GM12878 (cell line): ENCODE data around the gene MTMR6. TPM values are rescaled to one million over a fixed set of nuclear protein-coding genes. Genes with fewer than 3 reads are reported as not detected.

Experiments used
- ATAC-seq: fragments of 200-7000 bp; cut with Tn5 transposase; 3 replicates; pipeline ENCODE4 v1.9.1; 2020; ENCODE audit warnings: mild to moderate bottlenecking, moderate library complexity
- BruUV-seq: library from RNA; stranded (reverse); fragments of 400-500 nt; replicated peaks from 2 replicates; lab custom pipeline; 2021; lab: Mats Ljungman, UMichigan
- CTCF ChIA-PET: fragments of 300-600 bp; sonication (Branson Sonifier 250); formaldehyde crosslinking; extraction: SDS; loops from one replicate; lab custom pipeline; 2021; ENCODE audit warnings: inconsistent platforms; lab: Yijun Ruan, JAX
- POLR2A ChIA-PET: fragments of 350-600 bp; formaldehyde crosslinking; extraction: SDS; loops from one replicate; lab custom pipeline; 2021; ENCODE audit warnings: inconsistent platforms; lab: Charles Lee
- RAD21 ChIA-PET: fragments of 300-600 bp; sonication (Branson Sonifier 250); formaldehyde crosslinking; loops from one replicate; lab custom pipeline; 2023; ENCODE audit warnings: antibody characterized with exemption; ENCODE audit not compliant: unreplicated experiment; lab: Charles Lee
- SMC1A ChIA-PET: fragments of 300-600 bp; sonication (Branson Sonifier 250); formaldehyde crosslinking; loops from one replicate; lab custom pipeline; 2023; ENCODE audit not compliant: unreplicated experiment, uncharacterized antibody; lab: Charles Lee
- DNase-seq: peaks from one replicate; pipeline ENCODE4 v3.0.0-alpha.2; 2011; ENCODE audit warnings: low read depth, low spot score
- FAIRE-seq: peaks from 3 replicates; lab custom pipeline; 2011; peaks lifted over from hg19 to GRCh38; lab: Jason Lieb, UNC
- H2AFZ ChIP-seq: 2 replicates; pipeline ENCODE4 v1.6.0; 2011; ENCODE audit warnings: low read depth, low read length, control low read depth; ENCODE audit not compliant: control insufficient read depth
- H3K27ac ChIP-seq: 2 replicates; pipeline ENCODE4 v1.5.1; 2011; ENCODE audit warnings: control low read depth; ENCODE audit not compliant: control insufficient read depth, insufficient read depth
- H3K27me3 ChIP-seq, 2 experiments: replicated peaks in 1 of 2; 2 replicates each; pipeline versions ENCODE4 v1.6.0 to v1.6.1; 2011; ENCODE audit warnings: low read length in 1 of 2; ENCODE audit not compliant: control insufficient read depth in 2 of 2, insufficient read depth in 2 of 2
- H3K36me3 ChIP-seq, 2 experiments: 2 replicates each; pipeline ENCODE4 v1.5.1; 2011; ENCODE audit warnings: low read length in 1 of 2; ENCODE audit not compliant: control insufficient read depth in 2 of 2, insufficient read depth in 2 of 2
- H3K4me1 ChIP-seq: 2 replicates; pipeline ENCODE4 v1.6.1; 2011; ENCODE audit warnings: mild to moderate bottlenecking, low read length, moderate library complexity, mixed read lengths; ENCODE audit not compliant: control insufficient read depth, insufficient read depth
- H3K4me2 ChIP-seq: 2 replicates; pipeline ENCODE4 v1.6.0; 2011; ENCODE audit warnings: control low read depth; ENCODE audit not compliant: control insufficient read depth, insufficient read depth
- H3K4me3 ChIP-seq: fragments of 200-600 bp; sonication (generic); 2 replicates; pipeline ENCODE4 v1.5.1; 2016
- H3K79me2 ChIP-seq: 2 replicates; pipeline ENCODE4 v1.6.0; 2011; ENCODE audit warnings: low read length; ENCODE audit not compliant: control insufficient read depth, insufficient read depth
- H3K9ac ChIP-seq: 2 replicates; pipeline ENCODE4 v1.8.0; 2011; ENCODE audit warnings: low read length, control low read depth, mixed read lengths; ENCODE audit not compliant: control insufficient read depth, insufficient read depth
- H3K9me3 ChIP-seq: replicated peaks from 3 replicates; pipeline ENCODE4 v1.5.1; 2011; ENCODE audit warnings: mild to moderate bottlenecking, low read length; ENCODE audit not compliant: control insufficient read depth, insufficient read depth
- H4K20me1 ChIP-seq: 2 replicates; pipeline ENCODE4 v1.6.0; 2011; ENCODE audit not compliant: control insufficient read depth, insufficient read depth
- ESRRA ChIP-seq: IDR thresholded peaks from 2 replicates; pipeline ENCODE4 v1.6.1; 2012; ENCODE audit warnings: mild to moderate bottlenecking, low read length, improper control_type of control experiment
- EZH2 ChIP-seq: IDR thresholded peaks from 2 replicates; pipeline ENCODE4 v1.6.1; 2012; ENCODE audit warnings: low read depth, mild to moderate bottlenecking, control low read depth, inconsistent platforms, low read length, borderline replicate concordance; ENCODE audit not compliant: control insufficient read depth
- FOXK2 ChIP-seq: fragments of 450-650 bp; IDR thresholded peaks from 2 replicates; pipeline ENCODE4 v1.6.1; 2017; ENCODE audit warnings: mild to moderate bottlenecking, moderate library complexity
- HCFC1 ChIP-seq: fragments of 150-350 bp; IDR thresholded peaks from 2 replicates; pipeline ENCODE4 v1.6.1; 2014; ENCODE audit warnings: low read length
- KDM1A ChIP-seq: fragments of 200-600 bp; sonication (generic); IDR thresholded peaks from 2 replicates; pipeline ENCODE4 v1.6.1; 2016; ENCODE audit warnings: borderline replicate concordance
- MTA2 ChIP-seq: fragments of 450-650 bp; IDR thresholded peaks from 2 replicates; pipeline ENCODE4 v1.6.1; 2016; ENCODE audit warnings: low read depth, mild to moderate bottlenecking, moderate library complexity
- MXI1 ChIP-seq: fragments of 150-350 bp; IDR thresholded peaks from 2 replicates; pipeline ENCODE4 v1.6.1; 2011; ENCODE audit warnings: low read depth, mild to moderate bottlenecking, inconsistent platforms, low read length, improper control_type of control experiment
- SMAD1 ChIP-seq: fragments of 450-650 bp; IDR thresholded peaks from 2 replicates; pipeline ENCODE4 v1.6.1; 2018; ENCODE audit warnings: mild to moderate bottlenecking, low read depth; ENCODE audit not compliant: partially characterized antibody
- TBL1XR1 ChIP-seq: IDR thresholded peaks from 2 replicates; pipeline ENCODE4 v1.6.1; 2012; ENCODE audit warnings: low read depth, low read length, improper control_type of control experiment
- ZSCAN29 ChIP-seq: fragments of 450-650 bp; IDR thresholded peaks from 2 replicates; pipeline ENCODE4 v1.6.1; 2017; ENCODE audit warnings: mild to moderate bottlenecking, moderate library complexity
- WGBS: methylation state at CpG from one replicate; pipeline ENCODE4 v1.1.6; 2016; ENCODE audit warnings: low lambda C conversion rate; ENCODE audit not compliant: insufficient replicate concordance, insufficient coverage; ENCODE audit errors: missing lambda C conversion rate; 5-methylcytosine and 5-hydroxymethylcytosine counted together
- in situ Hi-C: fragments of 300-500 bp; cut with MboI; formaldehyde crosslinking; loops from 9 replicates; pipeline ENCODE4 v1.14.3; 2018; ENCODE audit warnings: mixed read lengths
- intact Hi-C: fragments of 100-400 bp; cut with micrococcal nuclease; formaldehyde crosslinking; loops from one replicate; pipeline ENCODE4 v1.14.2; 2022; ENCODE audit not compliant: unreplicated experiment
- polyA plus RNA-seq, 11 experiments: library from polyadenylated mRNA; depleted of rRNA in 4 of 11; unstranded in 6 of 11; stranded (reverse) in 5 of 11; fragments of >200 nt; fragmentation: Nextera tagmentation in 4 of 11; fragmentation: Illumina TruSeq in 1 of 11; extraction: Ambion mirVana in 4 of 11; extraction: Trizol in 1 of 11; gene quantifications; 1 replicate in 1 of 11; 2 replicates in 10 of 11; pipeline versions ENCODE4 v1.2.1 to v1.2.3, GENCODE V29; 2011 to 2016; ENCODE audit warnings: inconsistent platforms in 2 of 11, missing spikeins in 2 of 11, low read depth in 1 of 11
- total RNA-seq, 4 experiments: library from RNA; depleted of rRNA in 3 of 4; stranded (reverse); fragments of >200 nt in 3 of 4; fragmentation: Illumina TruSeq in 1 of 4; extraction: Trizol in 1 of 4; gene quantifications; 2 replicates each; pipeline versions ENCODE4 v1.2.1 to v1.2.3, GENCODE V29; 2013 to 2021
- TF ChIP-seq, protein P1 (sequence below): fragments of 450-650 bp; IDR thresholded peaks from 2 replicates; pipeline ENCODE4 v1.6.1; 2017; ENCODE audit warnings: mild to moderate bottlenecking, low read depth, inconsistent platforms; ENCODE audit not compliant: poor library complexity, severe bottlenecking
- TF ChIP-seq, protein P2 (sequence below): IDR thresholded peaks from 2 replicates; pipeline ENCODE4 v1.6.1; 2012; ENCODE audit warnings: low read depth, low read length, improper control_type of control experiment
- TF ChIP-seq, protein P3 (sequence below): fragments of 450-650 bp; conservative IDR thresholded peaks from 2 replicates; pipeline ENCODE4 v1.6.1; 2017; ENCODE audit warnings: mild to moderate bottlenecking, moderate library complexity
- TF ChIP-seq, protein P4 (sequence below): fragments of 150-350 bp; IDR thresholded peaks from 2 replicates; pipeline ENCODE4 v1.6.1; 2016; ENCODE audit warnings: low read depth, low read length

Gene MTMR6
- total and polyA plus RNA-seq, 10 of the 15 experiments (the other 5 are each of a cell fraction or from before 2014, with no cell fraction given) = 9.8 to 24.2 (median 16.0) TPM

GRCh38 chr13:25242956-25243355 is 44.3 kb downstream of the MTMR6 start (continued):
- no peak for TF ChIP-seq MXI1
- no peak for TF ChIP-seq EZH2
- no peak for TF ChIP-seq ZSCAN29
- TF ChIP-seq HCFC1 = no peak

DNA sequence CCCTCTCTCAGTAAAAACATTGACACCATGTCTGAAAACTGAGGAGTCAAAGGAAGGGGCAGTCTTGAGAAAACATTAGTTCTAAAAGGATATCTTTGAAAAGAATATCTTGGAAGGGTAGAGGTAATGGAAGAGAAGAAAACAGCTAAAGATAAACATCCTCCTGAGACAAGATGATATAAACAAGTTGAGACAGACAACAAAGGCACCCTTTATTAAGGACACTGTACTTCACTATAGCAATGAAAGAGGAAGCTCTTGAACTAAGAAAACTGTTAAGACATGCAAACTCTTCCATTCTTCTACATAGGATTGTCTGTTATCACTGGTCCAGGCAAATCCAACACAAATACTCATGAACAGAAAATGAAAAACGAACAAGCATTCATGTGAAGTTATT is 46.3 kb downstream of the MTMR6 start:
- intact Hi-C loops = no loop called here
- no peak overlapping the region for H3K27ac ChIP-seq
- ChIA-PET SMC1A (interaction anchor here (0.8 to 2.3 kb wide), 2 partner anchors 12 to 27 kb away, joined by 3 to 6 read pairs; no protein-coding TSS in a partner anchor), CTCF (interaction anchor here (0.8 to 1.4 kb wide), 2 partner anchors 8 to 135 kb away, joined by 3 to 4 read pairs; no protein-coding TSS in a partner anchor), POLR2A (interaction anchor here (0.7 kb wide), 1 partner anchor 18 kb away, joined by 3 read pairs; no protein-coding TSS in a partner anchor), RAD21 (no interaction called here)
- H3K79me2 ChIP-seq = no peaks in the 10 kb centered on the region
- no peaks in the 10 kb centered on the region for H4K20me1 ChIP-seq
- BruUV-seq = no TSS peak
- no peaks in the 10 kb centered on the region for H3K9me3 ChIP-seq
- H3K4me3 ChIP-seq = no peak overlapping the region
- WGBS = 0% methylated on average over 1 of the region's 1 CpG
- no peak overlapping the region; the same call in 1 of the 2 replicates for H3K9ac ChIP-seq
- H2AFZ ChIP-seq = no peak overlapping the region
- DNase-seq (no peak), FAIRE-seq (peak; percentile 23), ATAC-seq (0 out of 3 replicates have a peak, but pooled peaks have one; percentile 15)
- H3K36me3 ChIP-seq = no peaks in the 10 kb centered on the region; a peak in 1 of 4 replicates
- TF ChIP-seq KDM1A = no peak
- TF ChIP-seq SMAD1 = no peak
- no peak for TF ChIP-seq MTA2
- no peak for TF ChIP-seq TBL1XR1
- TF ChIP-seq, protein P1, sequence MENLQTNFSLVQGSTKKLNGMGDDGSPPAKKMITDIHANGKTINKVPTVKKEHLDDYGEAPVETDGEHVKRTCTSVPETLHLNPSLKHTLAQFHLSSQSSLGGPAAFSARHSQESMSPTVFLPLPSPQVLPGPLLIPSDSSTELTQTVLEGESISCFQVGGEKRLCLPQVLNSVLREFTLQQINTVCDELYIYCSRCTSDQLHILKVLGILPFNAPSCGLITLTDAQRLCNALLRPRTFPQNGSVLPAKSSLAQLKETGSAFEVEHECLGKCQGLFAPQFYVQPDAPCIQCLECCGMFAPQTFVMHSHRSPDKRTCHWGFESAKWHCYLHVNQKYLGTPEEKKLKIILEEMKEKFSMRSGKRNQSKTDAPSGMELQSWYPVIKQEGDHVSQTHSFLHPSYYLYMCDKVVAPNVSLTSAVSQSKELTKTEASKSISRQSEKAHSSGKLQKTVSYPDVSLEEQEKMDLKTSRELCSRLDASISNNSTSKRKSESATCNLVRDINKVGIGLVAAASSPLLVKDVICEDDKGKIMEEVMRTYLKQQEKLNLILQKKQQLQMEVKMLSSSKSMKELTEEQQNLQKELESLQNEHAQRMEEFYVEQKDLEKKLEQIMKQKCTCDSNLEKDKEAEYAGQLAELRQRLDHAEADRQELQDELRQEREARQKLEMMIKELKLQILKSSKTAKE = no peak
- TF ChIP-seq, protein P2, sequence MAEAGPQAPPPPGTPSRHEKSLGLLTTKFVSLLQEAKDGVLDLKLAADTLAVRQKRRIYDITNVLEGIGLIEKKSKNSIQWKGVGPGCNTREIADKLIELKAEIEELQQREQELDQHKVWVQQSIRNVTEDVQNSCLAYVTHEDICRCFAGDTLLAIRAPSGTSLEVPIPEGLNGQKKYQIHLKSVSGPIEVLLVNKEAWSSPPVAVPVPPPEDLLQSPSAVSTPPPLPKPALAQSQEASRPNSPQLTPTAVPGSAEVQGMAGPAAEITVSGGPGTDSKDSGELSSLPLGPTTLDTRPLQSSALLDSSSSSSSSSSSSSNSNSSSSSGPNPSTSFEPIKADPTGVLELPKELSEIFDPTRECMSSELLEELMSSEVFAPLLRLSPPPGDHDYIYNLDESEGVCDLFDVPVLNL = no peak
- no peak for TF ChIP-seq FOXK2
- TF ChIP-seq, protein P3, sequence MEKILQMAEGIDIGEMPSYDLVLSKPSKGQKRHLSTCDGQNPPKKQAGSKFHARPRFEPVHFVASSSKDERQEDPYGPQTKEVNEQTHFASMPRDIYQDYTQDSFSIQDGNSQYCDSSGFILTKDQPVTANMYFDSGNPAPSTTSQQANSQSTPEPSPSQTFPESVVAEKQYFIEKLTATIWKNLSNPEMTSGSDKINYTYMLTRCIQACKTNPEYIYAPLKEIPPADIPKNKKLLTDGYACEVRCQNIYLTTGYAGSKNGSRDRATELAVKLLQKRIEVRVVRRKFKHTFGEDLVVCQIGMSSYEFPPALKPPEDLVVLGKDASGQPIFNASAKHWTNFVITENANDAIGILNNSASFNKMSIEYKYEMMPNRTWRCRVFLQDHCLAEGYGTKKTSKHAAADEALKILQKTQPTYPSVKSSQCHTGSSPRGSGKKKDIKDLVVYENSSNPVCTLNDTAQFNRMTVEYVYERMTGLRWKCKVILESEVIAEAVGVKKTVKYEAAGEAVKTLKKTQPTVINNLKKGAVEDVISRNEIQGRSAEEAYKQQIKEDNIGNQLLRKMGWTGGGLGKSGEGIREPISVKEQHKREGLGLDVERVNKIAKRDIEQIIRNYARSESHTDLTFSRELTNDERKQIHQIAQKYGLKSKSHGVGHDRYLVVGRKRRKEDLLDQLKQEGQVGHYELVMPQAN = no peak
- no peak for TF ChIP-seq ESRRA
- TF ChIP-seq, protein P4, sequence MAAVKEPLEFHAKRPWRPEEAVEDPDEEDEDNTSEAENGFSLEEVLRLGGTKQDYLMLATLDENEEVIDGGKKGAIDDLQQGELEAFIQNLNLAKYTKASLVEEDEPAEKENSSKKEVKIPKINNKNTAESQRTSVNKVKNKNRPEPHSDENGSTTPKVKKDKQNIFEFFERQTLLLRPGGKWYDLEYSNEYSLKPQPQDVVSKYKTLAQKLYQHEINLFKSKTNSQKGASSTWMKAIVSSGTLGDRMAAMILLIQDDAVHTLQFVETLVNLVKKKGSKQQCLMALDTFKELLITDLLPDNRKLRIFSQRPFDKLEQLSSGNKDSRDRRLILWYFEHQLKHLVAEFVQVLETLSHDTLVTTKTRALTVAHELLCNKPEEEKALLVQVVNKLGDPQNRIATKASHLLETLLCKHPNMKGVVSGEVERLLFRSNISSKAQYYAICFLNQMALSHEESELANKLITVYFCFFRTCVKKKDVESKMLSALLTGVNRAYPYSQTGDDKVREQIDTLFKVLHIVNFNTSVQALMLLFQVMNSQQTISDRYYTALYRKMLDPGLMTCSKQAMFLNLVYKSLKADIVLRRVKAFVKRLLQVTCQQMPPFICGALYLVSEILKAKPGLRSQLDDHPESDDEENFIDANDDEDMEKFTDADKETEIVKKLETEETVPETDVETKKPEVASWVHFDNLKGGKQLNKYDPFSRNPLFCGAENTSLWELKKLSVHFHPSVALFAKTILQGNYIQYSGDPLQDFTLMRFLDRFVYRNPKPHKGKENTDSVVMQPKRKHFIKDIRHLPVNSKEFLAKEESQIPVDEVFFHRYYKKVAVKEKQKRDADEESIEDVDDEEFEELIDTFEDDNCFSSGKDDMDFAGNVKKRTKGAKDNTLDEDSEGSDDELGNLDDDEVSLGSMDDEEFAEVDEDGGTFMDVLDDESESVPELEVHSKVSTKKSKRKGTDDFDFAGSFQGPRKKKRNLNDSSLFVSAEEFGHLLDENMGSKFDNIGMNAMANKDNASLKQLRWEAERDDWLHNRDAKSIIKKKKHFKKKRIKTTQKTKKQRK = no peak
- H3K4me2 ChIP-seq = no peak overlapping the region
- in situ Hi-C loops = no loop called here
- peaks cover 8% of the 10 kb centered on the region; the same call in 1 of the 2 replicates for H3K4me1 ChIP-seq
- H3K27me3 ChIP-seq = no peaks in the 10 kb centered on the region
